ENCODE data around the gene CRAT.
"Not testable (repeated sequence)": the region's sequence is repeated elsewhere in the genome, so short reads cannot be mapped to it uniquely, and the experiment has no call there.

CRAT gene

DNA sequence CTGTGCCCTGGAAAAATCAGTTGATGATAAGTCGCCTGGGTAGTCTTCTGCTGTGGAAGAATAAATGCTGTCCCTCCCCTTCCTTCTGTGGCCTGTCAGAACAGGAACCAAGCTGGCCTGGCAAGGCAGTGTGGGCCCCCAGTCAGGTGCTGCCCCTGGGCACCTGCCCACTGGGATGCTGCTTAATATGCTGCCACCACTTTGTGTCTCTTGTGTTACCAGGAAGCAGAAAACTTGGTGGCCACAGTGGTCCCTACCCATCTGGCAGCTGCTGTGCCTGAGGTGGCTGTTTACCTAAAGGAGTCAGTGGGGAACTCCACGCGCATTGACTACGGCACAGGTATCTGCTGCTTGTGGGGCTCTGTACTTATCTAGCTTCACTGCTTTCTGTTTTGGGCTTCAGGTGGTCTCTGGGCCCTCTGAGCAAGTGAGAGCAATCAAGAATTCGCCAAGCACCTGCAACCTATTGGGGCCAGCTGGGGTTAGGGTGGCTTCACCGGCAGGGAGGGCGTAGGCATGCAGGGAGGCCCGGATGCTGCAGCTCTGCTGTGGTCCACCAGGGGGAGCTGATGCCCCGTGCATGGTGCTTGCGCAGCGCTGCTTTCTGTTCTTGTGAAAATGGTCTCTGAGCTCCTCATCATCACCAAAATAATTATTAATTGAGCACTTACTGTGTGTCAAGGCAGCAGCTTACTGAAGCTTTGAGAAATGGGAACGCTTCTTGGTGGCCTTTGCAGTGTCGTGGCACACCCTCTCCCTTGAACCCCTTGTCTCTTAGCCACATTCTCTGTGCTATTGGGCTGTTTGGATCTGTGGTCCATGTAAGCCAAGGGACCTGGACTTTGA lies 20.9 kb upstream of the CRAT start:
- TF ChIP-seq, protein P1, sequence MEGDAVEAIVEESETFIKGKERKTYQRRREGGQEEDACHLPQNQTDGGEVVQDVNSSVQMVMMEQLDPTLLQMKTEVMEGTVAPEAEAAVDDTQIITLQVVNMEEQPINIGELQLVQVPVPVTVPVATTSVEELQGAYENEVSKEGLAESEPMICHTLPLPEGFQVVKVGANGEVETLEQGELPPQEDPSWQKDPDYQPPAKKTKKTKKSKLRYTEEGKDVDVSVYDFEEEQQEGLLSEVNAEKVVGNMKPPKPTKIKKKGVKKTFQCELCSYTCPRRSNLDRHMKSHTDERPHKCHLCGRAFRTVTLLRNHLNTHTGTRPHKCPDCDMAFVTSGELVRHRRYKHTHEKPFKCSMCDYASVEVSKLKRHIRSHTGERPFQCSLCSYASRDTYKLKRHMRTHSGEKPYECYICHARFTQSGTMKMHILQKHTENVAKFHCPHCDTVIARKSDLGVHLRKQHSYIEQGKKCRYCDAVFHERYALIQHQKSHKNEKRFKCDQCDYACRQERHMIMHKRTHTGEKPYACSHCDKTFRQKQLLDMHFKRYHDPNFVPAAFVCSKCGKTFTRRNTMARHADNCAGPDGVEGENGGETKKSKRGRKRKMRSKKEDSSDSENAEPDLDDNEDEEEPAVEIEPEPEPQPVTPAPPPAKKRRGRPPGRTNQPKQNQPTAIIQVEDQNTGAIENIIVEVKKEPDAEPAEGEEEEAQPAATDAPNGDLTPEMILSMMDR (IDR thresholded peaks at IDR 0.05; ENCODE audit: low read depth, low read length): peak; percentile 99
- H3K4me3 ChIP-seq (ENCODE audit: low read depth, low read length): no peak overlapping the region
- in situ Hi-C loops (cut with HindIII; ENCODE audit: low sequenced_read_pairs): no loop called here
- DNase-seq (ENCODE audit: low read depth, low spot score): peak; percentile 56

DNA sequence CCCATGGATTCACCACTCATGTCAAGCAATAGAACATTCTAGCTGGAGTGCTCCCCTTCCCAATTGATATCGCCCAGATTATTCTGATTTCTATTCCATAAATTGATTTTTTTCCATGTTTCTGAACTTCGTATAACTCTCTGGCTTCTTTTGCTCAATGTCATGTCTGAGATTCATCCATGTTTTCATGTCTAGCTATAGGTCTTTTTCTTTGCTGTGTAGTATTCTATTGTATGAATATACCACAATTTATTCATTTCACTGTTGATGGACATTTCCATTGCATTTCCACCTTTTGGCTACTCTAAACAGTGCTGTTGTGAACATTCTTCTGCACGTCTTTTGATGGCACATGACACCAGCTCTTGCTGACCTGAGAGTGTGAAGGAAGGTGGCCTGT lies 20.2 kb upstream of the CRAT start:
- DNase-seq (ENCODE audit: low read depth, low spot score): no peak
- TF ChIP-seq, protein P1 (IDR thresholded peaks at IDR 0.05; ENCODE audit: low read depth, low read length): no peak
- in situ Hi-C loops (cut with HindIII; ENCODE audit: low sequenced_read_pairs): no loop called here
- no peak overlapping the region for H3K4me3 ChIP-seq (ENCODE audit: low read depth, low read length)

DNA sequence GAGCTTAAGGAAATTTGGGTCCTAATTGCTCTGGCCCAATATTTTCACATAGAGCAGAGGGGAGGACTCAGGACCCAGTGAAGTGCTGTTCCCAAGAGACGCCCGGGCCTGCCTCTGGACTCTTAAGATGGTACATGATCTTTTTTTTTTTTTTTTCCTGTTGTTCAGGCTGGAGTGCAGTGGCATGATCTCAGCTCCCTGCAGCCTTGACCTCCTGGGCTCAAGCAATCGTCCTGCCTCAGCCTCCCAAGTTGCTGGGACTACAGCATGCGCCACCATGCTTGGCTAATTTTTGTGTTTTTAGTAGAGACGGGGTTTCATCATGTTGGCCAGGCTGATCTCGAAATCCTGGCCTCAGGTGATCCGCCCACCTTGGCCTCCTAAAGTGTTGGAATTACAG lies 19.7 kb upstream of the CRAT start:
- in situ Hi-C loops (cut with HindIII; ENCODE audit: low sequenced_read_pairs); DNase-seq (ENCODE audit: low read depth, low spot score); H3K4me3 ChIP-seq (ENCODE audit: low read depth, low read length): not testable (repeated sequence)

DNA sequence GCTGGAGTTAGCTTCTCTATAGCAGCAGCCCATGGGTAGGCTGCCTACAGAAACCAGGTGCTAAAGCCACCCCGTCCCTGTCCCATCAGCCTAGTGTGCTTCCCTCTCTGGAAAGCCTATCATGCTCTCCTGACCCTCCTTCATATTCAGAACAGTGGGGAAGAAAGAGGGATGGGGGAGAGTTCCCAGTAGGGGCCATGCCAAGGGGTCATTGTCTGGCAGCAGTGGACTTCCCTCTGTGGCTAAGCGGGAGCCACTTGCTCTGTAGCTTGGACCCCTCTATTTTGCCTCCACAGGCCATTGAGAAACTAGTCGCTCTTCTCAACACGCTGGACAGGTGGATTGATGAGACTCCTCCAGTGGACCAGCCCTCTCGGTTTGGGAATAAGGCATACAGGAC lies 18.1 kb upstream of the CRAT start:
- in situ Hi-C loops (cut with HindIII; ENCODE audit: low sequenced_read_pairs): no loop called here
- TF ChIP-seq, protein P1 (IDR thresholded peaks at IDR 0.05; ENCODE audit: low read depth, low read length): no peak

DNA sequence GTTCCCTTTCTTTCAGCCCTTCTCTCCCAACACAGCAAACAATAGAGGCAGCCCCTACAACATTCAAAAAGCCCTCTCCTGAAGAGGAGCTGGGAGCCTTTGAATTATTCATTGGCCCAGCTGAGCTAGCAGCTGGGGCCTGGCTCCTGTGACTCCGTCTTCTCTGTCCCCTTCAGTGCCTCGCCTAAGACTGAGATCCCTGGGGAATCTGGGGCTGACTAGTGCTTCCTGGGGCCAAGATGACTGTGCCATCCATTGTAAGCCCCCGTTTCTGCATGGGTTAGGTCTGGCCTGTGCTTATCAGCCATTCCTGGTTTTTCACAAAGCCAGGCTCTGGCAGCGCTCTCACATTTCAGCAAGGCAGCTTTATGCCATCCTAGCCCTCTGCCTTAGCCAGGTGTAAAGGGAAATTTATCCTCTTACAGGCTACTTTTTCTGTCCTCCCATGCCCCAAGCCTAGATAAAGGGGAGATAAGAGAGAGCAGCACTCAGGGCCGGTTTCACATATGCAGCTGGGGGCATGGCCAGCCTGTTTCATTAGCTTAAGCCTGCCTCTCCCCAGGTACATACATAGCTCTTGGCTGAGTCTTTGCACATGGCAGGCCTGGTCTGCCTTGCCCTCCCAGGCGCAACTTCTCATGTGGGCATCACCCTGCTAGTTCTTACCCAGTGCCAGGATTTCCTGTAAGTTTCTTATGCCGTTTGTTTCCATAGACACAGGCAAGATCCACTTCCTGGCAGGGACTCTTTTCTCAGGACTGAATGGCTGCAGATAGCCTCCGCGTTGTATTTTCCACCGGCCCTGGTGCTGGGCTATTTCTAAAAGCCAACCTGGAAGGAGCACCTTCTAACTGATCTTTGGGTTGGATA lies 16.4 kb upstream of the CRAT start:
- in situ Hi-C loops (cut with HindIII; ENCODE audit: low sequenced_read_pairs): no loop called here
- TF ChIP-seq, protein P1 (IDR thresholded peaks at IDR 0.05; ENCODE audit: low read depth, low read length): no peak
- no peak overlapping the region for H3K4me3 ChIP-seq (ENCODE audit: low read depth, low read length)
- no peak for DNase-seq (ENCODE audit: low read depth, low spot score)

More for the DNA sequence above, 18.1 kb upstream of the CRAT start:
- no peak overlapping the region for H3K4me3 ChIP-seq (ENCODE audit: low read depth, low read length)
- DNase-seq (ENCODE audit: low read depth, low spot score): no peak

DNA sequence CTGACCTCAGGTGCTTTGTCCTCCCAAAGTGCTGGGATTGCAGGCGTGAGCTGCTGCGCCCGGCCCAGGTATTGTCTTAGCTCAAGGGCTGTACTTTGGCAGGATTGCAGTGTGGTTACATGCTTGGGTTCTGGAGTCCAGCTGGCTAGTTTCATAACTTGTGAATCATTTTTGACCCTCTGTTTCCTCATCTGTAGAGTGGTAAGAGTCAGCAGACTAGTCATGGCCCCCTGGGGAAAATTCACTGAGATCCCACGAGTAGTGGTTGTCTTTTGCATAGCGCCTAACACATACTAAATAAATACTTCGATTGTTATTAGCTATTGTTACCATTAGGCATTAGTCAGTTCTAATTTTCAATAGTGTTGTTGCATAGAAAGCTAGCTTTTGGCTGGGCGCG lies 14.9 kb upstream of the CRAT start:
- H3K4me3 ChIP-seq (ENCODE audit: low read depth, low read length): no peak overlapping the region
- TF ChIP-seq, protein P1 (IDR thresholded peaks at IDR 0.05; ENCODE audit: low read depth, low read length): no peak
- in situ Hi-C loops (cut with HindIII; ENCODE audit: low sequenced_read_pairs): no loop called here
- DNase-seq (ENCODE audit: low read depth, low spot score): peak; percentile 95
